AG09319 (cell line): ENCODE measurements around the gene RALGPS1.

ENCODE experiments used
- DNase-seq: peaks from one replicate; pipeline ENCODE4 v3.0.0-alpha.2; 2010; ENCODE audit warnings: low read depth; ENCODE audit errors: extremely low read depth
- CTCF ChIP-seq: IDR thresholded peaks from 2 replicates; pipeline ENCODE4 v1.5.1; 2011; ENCODE audit warnings: low read depth, mild to moderate bottlenecking, inconsistent platforms, low read length, moderate library complexity

RALGPS1 gene

GRCh38 chr9:127197186-127197860, 282.7 kb downstream of the RALGPS1 start:
- no peak for DNase-seq
- no peak for TF ChIP-seq CTCF

GRCh38 chr9:127197861-127198430, 283.4 kb downstream of the RALGPS1 start:
- DNase-seq = no peak
- TF ChIP-seq CTCF = no peak

- no peak for DNase-seq
- TF ChIP-seq CTCF = no peak
These were observed 284.0 kb downstream of the RALGPS1 start for GRCh38 chr9:127198587-127198986.

GRCh38 chr9:127199001-127199791, 284.6 kb downstream of the RALGPS1 start:
- peak; percentile 66 for DNase-seq
- peak; percentile 83 for TF ChIP-seq CTCF

- DNase-seq = no peak
These were observed 285.7 kb downstream of the RALGPS1 start for GRCh38 chr9:127200106-127200862.

GRCh38 chr9:127201071-127201541, 286.5 kb downstream of the RALGPS1 start:
- no peak for DNase-seq
- no peak for TF ChIP-seq CTCF

More at GRCh38 chr9:127200106-127200862, 285.7 kb downstream of the RALGPS1 start:
- TF ChIP-seq CTCF = no peak
